PFSK-1 (cell line): ENCODE results near the gene INTS11.

Experiments
- POLR2AphosphoS5 ChIP-seq: IDR thresholded peaks from 2 replicates; pipeline ENCODE4 v1.6.1; 2012; ENCODE audit warnings: low read depth, mild to moderate bottlenecking, control low read depth, low read length, moderate library complexity
- SIN3A ChIP-seq: IDR thresholded peaks from 2 replicates; pipeline ENCODE4 v1.6.1; 2012; ENCODE audit warnings: mild to moderate bottlenecking, low read length, moderate library complexity, borderline replicate concordance; ENCODE audit not compliant: insufficient read depth
- TAF1 ChIP-seq: IDR thresholded peaks from 2 replicates; pipeline ENCODE4 v1.6.1; 2012; ENCODE audit warnings: low read length, control low read depth, borderline replicate concordance; ENCODE audit not compliant: insufficient read depth

DNA sequence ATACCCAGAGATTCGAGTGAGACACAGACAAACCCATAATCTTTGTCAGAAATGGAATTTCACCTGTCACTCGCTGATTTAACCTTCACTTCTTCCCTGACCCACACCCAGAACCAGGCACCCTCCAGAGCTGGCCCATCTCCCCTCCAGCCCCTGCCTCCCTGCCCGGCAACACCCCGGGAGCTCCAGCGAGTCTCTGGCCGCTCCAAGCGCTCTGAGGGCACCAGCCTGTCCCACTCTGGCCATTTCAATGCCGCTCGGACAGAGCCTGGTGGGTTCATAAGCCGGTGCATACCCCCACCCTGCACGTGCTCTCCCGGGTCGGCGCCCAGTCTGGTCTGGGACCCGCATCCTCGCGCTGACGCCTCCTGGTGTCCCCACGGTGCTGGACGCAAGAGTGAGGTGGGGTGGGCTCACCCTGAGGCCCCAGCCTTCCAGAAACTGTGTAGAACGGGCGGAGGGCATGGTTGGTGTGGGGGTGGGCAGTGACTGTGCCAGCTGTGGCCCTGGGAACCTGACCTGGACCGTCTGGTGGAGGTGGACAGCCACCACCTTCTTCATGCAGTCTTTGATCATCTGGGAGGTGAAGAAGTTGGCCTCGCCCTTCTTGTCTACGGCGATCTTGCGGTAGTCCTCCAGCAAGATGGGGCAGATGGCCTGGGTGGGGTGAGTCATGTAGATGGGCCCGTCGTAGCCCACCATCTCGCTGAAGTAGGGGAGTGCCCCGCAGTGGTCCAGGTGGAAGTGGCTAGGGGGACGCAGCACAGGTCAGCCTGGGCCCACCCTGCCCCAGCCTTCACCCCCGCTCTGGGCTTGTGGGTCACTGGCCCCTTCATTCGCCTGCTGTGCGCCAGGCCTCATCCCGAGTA is 5.4 kb downstream of the INTS11 start:
- no peak for TF ChIP-seq POLR2AphosphoS5
- no peak for TF ChIP-seq TAF1
- TF ChIP-seq SIN3A, result no peak
